SK-N-SH (cell line): Measurements from ENCODE around the gene A1CF. TPM values are rescaled to one million over a fixed set of nuclear protein-coding genes. Genes with fewer than 3 reads are reported as not detected.

ENCODE experiments used
- CTCF ChIA-PET: fragments of 300-600, 350-600 bp; formaldehyde crosslinking; extraction: SDS; loops from one replicate; lab custom pipeline; 2021; lab: Yijun Ruan, JAX
- POLR2A ChIA-PET: fragments of 350-600 bp; sonication (Branson Sonifier 250); formaldehyde crosslinking; extraction: SDS; loops from one replicate; lab custom pipeline; 2020; ENCODE audit warnings: antibody characterized with exemption, inconsistent platforms; lab: Yijun Ruan, JAX
- DNase-seq: peaks from one replicate; pipeline ENCODE4 v3.0.0; 2012
- H2AFZ ChIP-seq: fragments of 200-600 bp; sonication (generic); 2 replicates; pipeline ENCODE4 v1.8.1; 2016; ENCODE audit warnings: antibody characterized with exemption, mild to moderate bottlenecking, low read depth
- H3F3A ChIP-seq: fragments of 200-600 bp; sonication (generic); replicated peaks from 2 replicates; pipeline ENCODE3; 2016; ENCODE audit warnings: antibody characterized with exemption, mild to moderate bottlenecking; ENCODE audit not compliant: insufficient read depth
- H3K27ac ChIP-seq, 2 experiments: fragments of 200-500 bp in 1 of 2; fragments of 200-600 bp in 1 of 2; sonication (Bioruptor generic) in 1 of 2; sonication (generic), shearing (Covaris generic) in 1 of 2; 2 replicates each; pipeline versions ENCODE4 v1.5.1 to v1.6.1; 2014 to 2016; ENCODE audit warnings: low read depth in 2 of 2, inconsistent platforms in 1 of 2, low read length in 1 of 2, mild to moderate bottlenecking in 1 of 2, mixed read lengths in 1 of 2
- H3K27me3 ChIP-seq: fragments of 200-600 bp; sonication (generic), shearing (Covaris generic); 2 replicates; pipeline ENCODE4 v1.6.1; 2016; ENCODE audit warnings: mixed run types; ENCODE audit not compliant: insufficient read depth
- H3K36me3 ChIP-seq, 2 experiments: fragments of 200-500 bp in 1 of 2; fragments of 200-600 bp in 1 of 2; sonication (Bioruptor generic) in 1 of 2; sonication (generic) in 1 of 2; replicated peaks in 1 of 2; 2 replicates each; pipeline versions ENCODE3 to v1.5.1; 2014 to 2016; ENCODE audit warnings: low read length in 1 of 2, mild to moderate bottlenecking in 1 of 2; ENCODE audit not compliant: insufficient read depth in 2 of 2, control insufficient read depth in 1 of 2
- H3K4me1 ChIP-seq, 2 experiments: fragments of 200-500 bp in 1 of 2; fragments of 200-600 bp in 1 of 2; sonication (Bioruptor generic) in 1 of 2; sonication (generic), shearing (Covaris generic) in 1 of 2; 2 replicates each; pipeline versions ENCODE4 v1.5.1 to v1.6.1; 2014 to 2016; ENCODE audit warnings: low read depth in 1 of 2, low read length in 1 of 2, mixed run types in 1 of 2; ENCODE audit not compliant: insufficient read depth in 2 of 2, control insufficient read depth in 1 of 2
- H3K4me2 ChIP-seq: fragments of 200-600 bp; sonication (generic), shearing (Covaris generic); 2 replicates; pipeline ENCODE4 v1.6.1; 2017; ENCODE audit warnings: mixed run types
- H3K4me3 ChIP-seq, 2 experiments: fragments of 200-500 bp in 1 of 2; fragments of 200-600 bp in 1 of 2; sonication (Bioruptor generic) in 1 of 2; sonication (generic), shearing (Covaris generic) in 1 of 2; 2 replicates each; pipeline versions ENCODE4 v1.5.1 to v1.8.1; 2014 to 2016; ENCODE audit warnings: low read depth in 2 of 2, inconsistent platforms in 1 of 2, low read length in 1 of 2, mild to moderate bottlenecking in 1 of 2, mixed read lengths in 1 of 2, moderate library complexity in 1 of 2
- H3K79me2 ChIP-seq: fragments of 200-600 bp; sonication (generic); 2 replicates; pipeline ENCODE4 v1.8.1; 2017; ENCODE audit warnings: mild to moderate bottlenecking; ENCODE audit not compliant: insufficient read depth
- H3K9ac ChIP-seq: fragments of 200-600 bp; sonication (generic); 2 replicates; pipeline ENCODE4 v1.6.1; 2017; ENCODE audit warnings: mixed run types
- H3K9me2 ChIP-seq: fragments of 200-600 bp; sonication (generic); 2 replicates; pipeline ENCODE4 v1.6.1; 2017; ENCODE audit warnings: mixed run types
- H3K9me3 ChIP-seq: fragments of 200-600 bp; sonication (generic); 2 replicates; pipeline ENCODE4 v1.6.1; 2017; ENCODE audit warnings: mixed run types, mild to moderate bottlenecking, moderate library complexity
- H4K20me1 ChIP-seq: fragments of 200-600 bp; sonication (generic); 2 replicates; pipeline ENCODE4 v1.6.1; 2017; ENCODE audit warnings: mild to moderate bottlenecking, mixed run types; ENCODE audit not compliant: insufficient read depth
- CHD2 ChIP-seq: fragments of 150-350 bp; IDR thresholded peaks from 2 replicates; pipeline ENCODE4 v1.6.1; 2018; ENCODE audit warnings: low read length; ENCODE audit not compliant: partially characterized antibody
- ELF1 ChIP-seq: IDR thresholded peaks from 2 replicates; pipeline ENCODE4 v1.4.0; 2012
- FOSL2 ChIP-seq: IDR thresholded peaks from 2 replicates; pipeline ENCODE4 v1.4.0; 2012; ENCODE audit warnings: low read depth, mild to moderate bottlenecking, moderate library complexity, borderline replicate concordance
- FOXM1 ChIP-seq: IDR thresholded peaks from 2 replicates; pipeline ENCODE4 v1.4.0; 2012; ENCODE audit warnings: low read depth, mild to moderate bottlenecking
- GABPA ChIP-seq: IDR thresholded peaks from 2 replicates; pipeline ENCODE4 v1.4.0; 2012; ENCODE audit warnings: low read depth, mild to moderate bottlenecking
- MEF2A ChIP-seq: IDR thresholded peaks from 2 replicates; pipeline ENCODE4 v1.4.0; 2012; ENCODE audit warnings: low read depth, borderline replicate concordance
- MXI1 ChIP-seq: IDR thresholded peaks from 2 replicates; pipeline ENCODE4 v1.6.1; 2012; ENCODE audit warnings: mild to moderate bottlenecking, low read depth, low read length, improper control_type of control experiment
- NFIC ChIP-seq: IDR thresholded peaks from 2 replicates; pipeline ENCODE4 v1.4.0; 2012; ENCODE audit warnings: borderline replicate concordance
- NRF1 ChIP-seq: IDR thresholded peaks from 2 replicates; pipeline ENCODE4 v1.6.1; 2012; ENCODE audit warnings: low read depth, mild to moderate bottlenecking, low read length
- RCOR1 ChIP-seq: fragments of 150-350 bp; IDR thresholded peaks from 2 replicates; pipeline ENCODE4 v1.6.1; 2017; ENCODE audit warnings: antibody characterized with exemption, low read length
- REST ChIP-seq: IDR thresholded peaks from 2 replicates; pipeline ENCODE4 v1.6.1; 2012; ENCODE audit warnings: mild to moderate bottlenecking, low read depth, low read length, moderate library complexity
- RFX5 ChIP-seq: IDR thresholded peaks from 2 replicates; pipeline ENCODE4 v1.6.1; 2012; ENCODE audit warnings: mild to moderate bottlenecking, improper control_type of control experiment, low read length
- SIN3A ChIP-seq: IDR thresholded peaks from 2 replicates; pipeline ENCODE4 v1.6.1; 2012; ENCODE audit warnings: low read depth, mild to moderate bottlenecking, low read length, moderate library complexity, borderline replicate concordance
- TEAD4 ChIP-seq: IDR thresholded peaks from 2 replicates; pipeline ENCODE4 v1.4.0; 2012; ENCODE audit warnings: mild to moderate bottlenecking, borderline replicate concordance; ENCODE audit not compliant: insufficient read depth
- USF1 ChIP-seq: IDR thresholded peaks from 2 replicates; pipeline ENCODE4 v1.4.0; 2012; ENCODE audit warnings: low read depth, borderline replicate concordance
- YY1 ChIP-seq: IDR thresholded peaks from 2 replicates; pipeline ENCODE4 v1.4.0; 2012; ENCODE audit warnings: low read depth, mild to moderate bottlenecking
- WGBS: methylation state at CpG from one replicate; pipeline ENCODE4 v1.1.6; 2017; ENCODE audit warnings: low lambda C conversion rate; 5-methylcytosine and 5-hydroxymethylcytosine counted together
- polyA plus RNA-seq, 3 experiments: library from polyadenylated mRNA; depleted of rRNA; stranded (reverse); fragments of >200 nt; gene quantifications; 2 replicates each; pipeline ENCODE4 v1.2.3, GENCODE V29; 2012

A1CF gene
- polyA plus RNA-seq, 1 of the 3 experiments (the other 2 are of a cell fraction), result not detected

- H3K9ac ChIP-seq, result no peak overlapping the region
- no peaks in the 10 kb centered on the region for H3K9me3 ChIP-seq
- H3F3A ChIP-seq, result no peaks in the 10 kb centered on the region
- no peaks in the 10 kb centered on the region for H3K9me2 ChIP-seq
- CTCF ChIA-PET, result interaction anchor here (1.9 kb wide), 1 partner anchor 17 kb away, joined by 8 read pairs; no protein-coding TSS in a partner anchor
- H3K4me3 ChIP-seq, result no peak overlapping the region
- WGBS, result 5% methylated on average over 4 of the region's 4 CpGs
- H3K4me2 ChIP-seq, result no peak overlapping the region
- no peaks in the 10 kb centered on the region for H3K79me2 ChIP-seq
- no peaks in the 10 kb centered on the region; a peak in 2 of 4 replicates for H3K4me1 ChIP-seq
- no peaks in the 10 kb centered on the region for H4K20me1 ChIP-seq
- TF ChIP-seq ELF1, result no peak
- TF ChIP-seq RFX5, result no peak
- no peak overlapping the region for H3K27ac ChIP-seq
- no peak overlapping the region for H2AFZ ChIP-seq
- H3K27me3 ChIP-seq, result no peaks in the 10 kb centered on the region; the same call in 1 of the 2 replicates
- POLR2A ChIA-PET, result no interaction called here
- DNase-seq, result no peak
- no peaks in the 10 kb centered on the region for H3K36me3 ChIP-seq
Measured at GRCh38 chr10:50823789-50824188, 61.6 kb downstream of the A1CF start.

GRCh38 chr10:50809596-50809995 lies 75.8 kb downstream of the A1CF start:
- POLR2A ChIA-PET, result no interaction called here
- CTCF ChIA-PET, result interaction anchor here (0.7 to 1.3 kb wide), 2 partner anchors 13 to 22 kb away, joined by 3 read pairs; no protein-coding TSS in a partner anchor
- Histone ChIP-seq H4K20me1 (no peaks in the 10 kb centered on the region), H3K27ac (no peak overlapping the region), H3K9me3 (no peaks in the 10 kb centered on the region), H2AFZ (no peak overlapping the region), H3K4me3 (no peak overlapping the region), H3F3A (no peaks in the 10 kb centered on the region), H3K9ac (no peak overlapping the region), H3K4me2 (no peak overlapping the region), H3K36me3 (no peaks in the 10 kb centered on the region), H3K4me1 (no peaks in the 10 kb centered on the region), H3K9me2 (no peaks in the 10 kb centered on the region), H3K27me3 (peaks cover 5% of the 10 kb centered on the region; the same call in 1 of the 2 replicates), H3K79me2 (no peaks in the 10 kb centered on the region)
- TF ChIP-seq SIN3A (no peak), NFIC (no peak), FOSL2 (no peak), YY1 (no peak), FOXM1 (no peak), GABPA (no peak), RCOR1 (no peak), USF1 (no peak)
- DNase-seq, result no peak
- 44% methylated on average over 7 of the region's 7 CpGs for WGBS

- ChIA-PET CTCF (interaction anchor here (1.6 kb wide), 1 partner anchor 16 kb away, joined by 8 read pairs; no protein-coding TSS in a partner anchor), POLR2A (no interaction called here)
- Histone ChIP-seq H3K4me1 (no peaks in the 10 kb centered on the region), H3K9me2 (no peaks in the 10 kb centered on the region), H3K36me3 (no peaks in the 10 kb centered on the region), H3K4me2 (no peak overlapping the region), H4K20me1 (no peaks in the 10 kb centered on the region), H2AFZ (no peak overlapping the region), H3K9me3 (no peaks in the 10 kb centered on the region), H3K27ac (no peak overlapping the region; a peak in 1 of 4 replicates), H3K4me3 (no peak overlapping the region), H3F3A (no peaks in the 10 kb centered on the region), H3K9ac (no peak overlapping the region), H3K27me3 (no peaks in the 10 kb centered on the region; the same call in 1 of the 2 replicates), H3K79me2 (no peaks in the 10 kb centered on the region)
- no peak for DNase-seq
- 12% methylated on average over 1 of the region's 1 CpG for WGBS
- TF ChIP-seq TEAD4 (no peak), MEF2A (no peak), MXI1 (no peak), GABPA (no peak), CHD2 (no peak), REST (no peak), FOSL2 (no peak), NRF1 (no peak), RFX5 (no peak)
Measured at GRCh38 chr10:50807851-50808776, 77.3 kb downstream of the A1CF start.
